GM18951 (cell line): ENCODE measurements around the gene MAF.

Experiments
- POLR2A ChIP-seq: IDR thresholded peaks from 4 replicates; pipeline ENCODE4 v1.6.1; 2011; ENCODE audit warnings: mild to moderate bottlenecking; ENCODE audit not compliant: insufficient read length, insufficient read depth; ENCODE audit errors: extremely low read depth
- in situ Hi-C: fragments of 300-500 bp; cut with MboI; formaldehyde crosslinking; loops from one replicate; pipeline ENCODE4 v1.12.0; 2022; ENCODE audit warnings: low sequenced_read_pairs, mixed read lengths, inconsistent platforms; ENCODE audit not compliant: unreplicated experiment

The MAF gene

GRCh38 chr16:79562166-79562823 lies 38.2 kb downstream of the MAF start:
- in situ Hi-C loops = no loop called here
- no peak for TF ChIP-seq POLR2A

DNA sequence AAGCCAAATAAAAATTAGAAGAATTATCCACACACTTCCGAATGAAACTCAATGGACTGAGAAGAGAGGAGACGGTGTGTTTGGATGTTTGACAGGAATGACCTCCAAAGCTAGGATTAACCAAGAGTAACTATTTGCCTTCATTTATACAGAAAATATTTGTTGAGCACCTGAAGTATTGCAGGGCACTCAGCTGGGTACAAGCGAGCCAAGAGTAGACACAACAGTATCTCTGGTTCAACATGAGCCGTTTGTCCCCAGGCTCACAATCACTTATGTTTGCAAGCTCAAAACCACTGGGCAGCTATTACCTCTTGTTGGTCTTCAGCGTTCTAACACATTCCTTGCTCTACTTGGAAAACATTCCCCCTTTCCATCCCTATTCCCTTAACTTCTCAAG lies 38.8 kb downstream of the MAF start:
- TF ChIP-seq POLR2A = no peak
- in situ Hi-C loops = no loop called here

- no peak for TF ChIP-seq POLR2A
- in situ Hi-C loops = no loop called here
These were observed 39.6 kb downstream of the MAF start for GRCh38 chr16:79560923-79561322.

DNA sequence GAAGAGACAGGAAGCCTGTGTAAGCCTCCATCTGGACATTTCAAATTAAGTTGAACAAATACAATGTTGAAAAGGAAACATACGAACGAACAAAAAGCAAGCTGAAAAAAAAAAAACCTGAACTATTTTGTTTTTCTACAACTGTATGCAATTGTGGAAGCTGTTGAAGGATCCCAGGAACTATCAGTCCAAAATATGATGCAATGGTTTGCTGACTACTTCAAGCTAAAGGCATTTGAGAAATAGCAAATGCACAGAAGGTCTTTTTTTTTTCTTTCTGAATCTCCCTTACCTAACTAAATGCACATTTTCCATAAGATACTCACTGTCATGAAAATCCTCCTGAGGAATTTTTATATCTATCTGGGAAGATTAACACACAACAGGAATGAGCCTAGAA lies 40.2 kb downstream of the MAF start:
- in situ Hi-C loops = no loop called here

DNA sequence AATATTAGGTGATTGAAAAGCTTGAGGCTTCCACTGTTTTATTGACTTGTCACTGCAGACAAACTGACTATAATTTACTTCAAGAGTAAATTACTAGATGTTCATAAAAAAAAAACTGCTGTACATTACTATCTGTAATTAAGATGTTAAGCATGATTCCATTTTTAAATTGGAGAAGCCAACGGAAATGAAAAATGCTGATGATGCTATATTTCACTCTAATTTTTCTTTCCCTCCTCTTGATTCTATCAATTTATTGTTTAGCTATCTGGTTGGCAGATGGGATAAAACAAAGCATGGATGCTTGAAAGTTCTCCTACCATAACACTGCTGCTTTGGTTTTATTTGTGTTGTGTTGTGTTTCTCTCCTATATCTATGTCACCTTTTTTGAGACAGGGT lies 41.0 kb downstream of the MAF start:
- in situ Hi-C loops = no loop called here
- no peak for TF ChIP-seq POLR2A

More for the DNA sequence above, 40.2 kb downstream of the MAF start:
- TF ChIP-seq POLR2A = no peak

DNA sequence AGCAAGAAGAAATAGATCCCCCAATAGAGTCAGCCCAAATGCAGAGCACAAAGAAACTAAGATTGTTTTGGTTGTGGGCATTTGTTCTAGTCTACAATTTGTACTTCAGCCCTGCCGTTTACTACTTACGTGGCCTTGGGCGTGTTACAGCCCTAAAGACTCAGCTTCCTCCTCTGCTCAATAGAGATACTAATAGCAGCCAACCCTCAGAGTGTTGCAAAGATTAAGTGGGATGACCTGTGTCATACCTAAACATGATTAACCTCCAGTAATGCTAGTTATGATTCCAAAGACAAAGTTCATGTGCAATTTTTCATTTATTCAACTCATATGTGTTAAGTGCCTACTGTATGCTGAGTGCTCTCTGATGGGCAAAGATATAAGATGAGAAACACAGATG lies 43.1 kb downstream of the MAF start:
- in situ Hi-C loops = no loop called here
- TF ChIP-seq POLR2A = no peak

DNA sequence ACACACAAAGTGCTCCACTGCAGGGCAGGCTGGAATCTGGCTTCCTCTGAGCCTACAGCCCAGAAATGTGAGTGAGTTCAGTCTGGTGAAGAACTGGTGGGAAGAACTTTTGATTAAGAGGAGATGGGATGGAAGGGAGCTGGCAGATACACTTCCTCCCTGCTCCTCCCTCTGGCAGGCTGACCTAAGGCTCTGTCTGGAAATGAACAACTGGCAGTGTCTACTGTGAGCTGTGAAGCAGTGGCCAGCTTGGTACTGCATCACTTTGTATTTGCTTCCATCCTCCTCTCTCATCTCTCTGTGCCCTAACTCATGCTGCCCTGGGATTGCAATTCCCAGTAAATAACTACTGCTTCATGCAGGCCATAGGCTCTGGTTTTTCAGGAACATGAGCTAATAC lies 45.6 kb downstream of the MAF start:
- in situ Hi-C loops = no loop called here
- TF ChIP-seq POLR2A = no peak

DNA sequence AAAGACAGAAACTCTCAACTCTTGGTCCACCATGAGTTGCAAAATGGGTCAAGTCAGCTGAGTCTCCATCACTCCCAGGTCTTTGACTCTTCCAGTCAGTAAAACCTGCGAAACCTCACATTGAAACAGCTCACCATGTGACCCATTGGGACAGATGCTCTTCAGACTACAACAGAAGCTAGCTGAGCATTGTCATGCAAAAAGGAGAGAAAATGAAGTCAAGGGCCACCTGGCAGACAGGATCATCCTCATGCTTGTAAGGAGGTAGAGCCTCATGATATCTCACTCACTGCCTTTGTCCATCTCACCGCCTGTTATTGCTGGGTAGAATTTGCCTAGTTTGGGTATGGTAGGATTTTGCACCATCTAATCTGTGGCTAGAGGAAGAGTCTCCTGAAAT lies 50.2 kb downstream of the MAF start:
- no peak for TF ChIP-seq POLR2A

GRCh38 chr16:79547085-79547484 lies 53.5 kb downstream of the MAF start:
- in situ Hi-C loops = no loop called here
- TF ChIP-seq POLR2A = no peak

More for the DNA sequence above, 50.2 kb downstream of the MAF start:
- in situ Hi-C loops = no loop called here
